ENCODE measurements around the gene ZNF256. TPM values are rescaled to one million over a fixed set of nuclear protein-coding genes. Genes with fewer than 3 reads are reported as not detected.

The ZNF256 gene
- total RNA-seq = 1 to 10 TPM; 2.7 to 6.2 (median 6.0) TPM

DNA sequence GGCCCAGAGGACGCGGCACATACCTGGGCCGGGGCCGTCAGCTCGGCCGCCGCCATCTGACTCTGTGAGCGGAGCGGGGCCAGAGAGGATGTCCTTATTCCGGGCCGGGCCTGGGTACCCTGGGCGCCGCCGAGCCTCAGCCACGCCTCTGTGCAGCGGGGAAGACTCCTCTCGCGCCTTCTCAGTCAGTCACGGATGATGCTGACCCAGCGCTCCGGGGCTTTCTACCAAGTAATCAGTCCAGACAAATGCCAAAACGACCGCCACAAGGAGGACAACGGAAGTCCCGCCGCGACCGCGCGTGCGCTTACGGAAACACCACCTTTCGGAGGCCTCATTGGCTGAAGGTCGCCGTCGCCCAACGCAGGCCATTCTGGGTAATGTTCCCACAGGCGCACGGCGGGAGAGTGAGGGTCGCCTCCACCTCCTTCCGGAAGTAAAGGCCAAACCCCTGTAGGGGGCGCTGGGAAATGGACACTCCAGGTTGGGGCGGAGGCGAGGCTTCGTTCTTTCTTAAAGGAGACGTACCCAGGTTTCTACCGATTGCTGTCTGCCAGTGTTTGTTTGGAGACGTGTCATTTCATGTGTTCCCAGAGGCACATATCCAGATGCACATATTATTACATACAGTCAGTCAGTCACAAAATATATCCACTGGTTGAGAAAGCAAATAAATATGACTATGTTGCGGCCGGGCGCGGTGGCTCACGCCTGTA is at the start of gene ZNF256:
ZNF256 (minus strand) TSS at position 288 of the 716 bp plus-strand sequence; CDS start at position 56, 232 bp downstream.
- Histone ChIP-seq H3K9me3 (peaks cover 0 to 29% (median 11%) of the 10 kb centered on the region in 4 donors), H3K4me3 (peak within 1 kb of the TSS; percentile 47 to 87 (median 77)), H3K36me3 (peaks cover 0 to 19% (median 0%) of the 10 kb centered on the region in 3 donors), H3K27ac (peak within 1 kb of the TSS; percentile 48 to 80 (median 70)), H3K27me3 (no peaks in the 10 kb centered on the region), H3K4me1 (peaks cover 0 to 11% (median 2%) of the 10 kb centered on the region in 4 donors)
- peak; percentile 89 to 96 (median 93) for DNase-seq
- peak in 1 of 2 donors; percentile 20 for TF ChIP-seq POLR2A (IDR thresholded peaks at IDR 0.05)
- TF ChIP-seq, protein P1, sequence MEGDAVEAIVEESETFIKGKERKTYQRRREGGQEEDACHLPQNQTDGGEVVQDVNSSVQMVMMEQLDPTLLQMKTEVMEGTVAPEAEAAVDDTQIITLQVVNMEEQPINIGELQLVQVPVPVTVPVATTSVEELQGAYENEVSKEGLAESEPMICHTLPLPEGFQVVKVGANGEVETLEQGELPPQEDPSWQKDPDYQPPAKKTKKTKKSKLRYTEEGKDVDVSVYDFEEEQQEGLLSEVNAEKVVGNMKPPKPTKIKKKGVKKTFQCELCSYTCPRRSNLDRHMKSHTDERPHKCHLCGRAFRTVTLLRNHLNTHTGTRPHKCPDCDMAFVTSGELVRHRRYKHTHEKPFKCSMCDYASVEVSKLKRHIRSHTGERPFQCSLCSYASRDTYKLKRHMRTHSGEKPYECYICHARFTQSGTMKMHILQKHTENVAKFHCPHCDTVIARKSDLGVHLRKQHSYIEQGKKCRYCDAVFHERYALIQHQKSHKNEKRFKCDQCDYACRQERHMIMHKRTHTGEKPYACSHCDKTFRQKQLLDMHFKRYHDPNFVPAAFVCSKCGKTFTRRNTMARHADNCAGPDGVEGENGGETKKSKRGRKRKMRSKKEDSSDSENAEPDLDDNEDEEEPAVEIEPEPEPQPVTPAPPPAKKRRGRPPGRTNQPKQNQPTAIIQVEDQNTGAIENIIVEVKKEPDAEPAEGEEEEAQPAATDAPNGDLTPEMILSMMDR (IDR thresholded peaks at IDR 0.05) = peak; percentile 48 to 69 (median 58)

DNA sequence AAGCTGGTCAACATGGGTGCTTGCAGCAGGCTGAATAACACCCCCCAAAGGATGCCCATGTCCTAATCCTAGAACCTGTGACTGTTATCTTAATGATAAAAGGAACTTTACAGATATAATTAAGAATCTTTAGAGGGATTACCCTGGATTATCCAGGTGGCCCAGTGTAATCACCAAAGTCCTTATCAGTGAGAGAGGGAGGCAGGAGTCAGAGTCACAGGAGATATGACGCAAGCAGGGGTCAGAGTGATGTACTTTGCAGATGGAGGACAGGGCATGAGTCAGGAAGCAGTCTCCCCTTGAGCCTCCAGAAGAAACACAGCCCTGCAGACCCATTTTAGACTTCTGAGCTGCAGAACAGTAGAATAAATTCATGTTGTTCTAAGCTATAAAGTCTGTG is 45.3 kb upstream of the ZNF256 start:
- no peak for TF ChIP-seq POLR2A (IDR thresholded peaks at IDR 0.05)
- TF ChIP-seq, protein P1 (IDR thresholded peaks at IDR 0.05) = no peak
- Histone ChIP-seq H3K4me3 (no peak overlapping the region), H3K4me1 (no peaks in the 10 kb centered on the region), H3K27ac (no peak overlapping the region), H3K9me3 (peaks cover 0 to 80% (median 25%) of the 10 kb centered on the region in 4 donors), H3K36me3 (peaks cover 0 to 66% (median 9%) of the 10 kb centered on the region in 3 donors), H3K27me3 (no peaks in the 10 kb centered on the region)
- DNase-seq = no peak

DNA sequence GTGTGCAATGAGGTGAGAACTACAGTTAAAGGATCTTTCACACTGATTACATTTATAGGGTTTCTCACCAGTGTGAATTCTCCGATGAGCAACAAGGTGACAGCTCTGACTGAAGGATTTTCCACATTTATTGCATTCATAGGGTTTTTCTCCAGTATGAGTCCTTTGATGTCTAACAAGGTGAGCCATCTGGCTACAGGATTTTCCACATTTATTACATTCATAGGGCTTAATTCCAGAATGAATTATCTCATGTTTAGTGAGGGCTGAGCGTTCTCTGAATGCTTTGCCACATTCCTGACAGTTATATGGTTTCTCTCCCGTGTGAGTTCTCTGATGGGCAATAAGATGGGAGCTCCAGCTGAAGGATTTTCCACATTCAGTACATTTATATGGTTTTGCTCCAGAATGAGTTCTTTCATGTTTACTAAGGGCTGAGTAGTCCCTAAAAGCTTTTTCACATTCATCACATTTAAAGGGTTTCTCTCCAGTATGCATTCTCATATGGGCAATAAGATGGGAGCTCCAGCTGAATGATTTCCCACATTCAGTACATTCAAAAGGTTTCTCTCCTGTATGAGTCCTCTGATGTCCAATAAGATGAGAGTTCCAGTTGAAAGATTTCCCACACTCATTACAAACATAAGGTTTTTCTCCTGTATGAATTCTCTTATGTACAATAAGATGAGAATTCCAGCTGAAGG is 31.2 kb upstream of the ZNF256 start:
- TF ChIP-seq, protein P1 (IDR thresholded peaks at IDR 0.05) = no peak
- TF ChIP-seq POLR2A (IDR thresholded peaks at IDR 0.05) = no peak
- DNase-seq = no peak
- peaks cover 0 to 98% (median 54%) of the 10 kb centered on the region in 4 donors for H3K9me3 ChIP-seq
- H3K4me1 ChIP-seq = no peaks in the 10 kb centered on the region
- H3K27ac ChIP-seq = no peak overlapping the region
- no peaks in the 10 kb centered on the region for H3K27me3 ChIP-seq
- H3K36me3 ChIP-seq = peaks cover 4 to 71% (median 7%) of the 10 kb centered on the region in 3 donors
- no peak overlapping the region for H3K4me3 ChIP-seq

DNA sequence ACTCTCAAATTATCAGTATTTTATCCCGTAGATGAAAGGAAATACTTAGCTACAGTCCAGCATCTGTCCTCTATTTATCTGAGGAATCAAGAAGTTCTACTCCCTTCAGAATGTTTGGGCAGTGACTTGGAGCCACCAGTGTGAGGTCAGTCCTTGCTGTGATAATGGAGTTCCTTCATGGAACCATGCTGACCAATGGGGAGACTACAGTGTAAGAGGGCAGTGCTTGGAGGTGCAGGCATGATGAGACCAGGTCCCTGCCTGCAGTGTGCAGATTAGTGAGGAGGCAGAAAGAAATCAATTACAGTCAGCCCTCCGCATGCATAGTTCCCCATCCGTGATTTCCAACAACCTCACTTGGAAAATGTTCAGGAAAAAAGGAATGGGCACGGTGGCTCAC is 26.9 kb upstream of the ZNF256 start, which contains the start of gene C19orf18:
C19orf18 (minus strand) TSS at position 101 of the 400 bp plus-strand sequence. CDS start 102 bp downstream, outside the sequence.
- TF ChIP-seq POLR2A (IDR thresholded peaks at IDR 0.05) = no peak
- TF ChIP-seq, protein P1 (IDR thresholded peaks at IDR 0.05) = no peak
- H3K36me3 ChIP-seq = peaks cover 0 to 28% (median 0%) of the 10 kb centered on the region in 3 donors
- peaks cover 0 to 88% (median 45%) of the 10 kb centered on the region in 4 donors for H3K9me3 ChIP-seq
- no peaks in the 10 kb centered on the region for H3K4me1 ChIP-seq
- H3K27ac ChIP-seq = no peak within 1 kb of the TSS
- no peak for DNase-seq
- H3K27me3 ChIP-seq = no peaks in the 10 kb centered on the region
- H3K4me3 ChIP-seq = no peak within 1 kb of the TSS

DNA sequence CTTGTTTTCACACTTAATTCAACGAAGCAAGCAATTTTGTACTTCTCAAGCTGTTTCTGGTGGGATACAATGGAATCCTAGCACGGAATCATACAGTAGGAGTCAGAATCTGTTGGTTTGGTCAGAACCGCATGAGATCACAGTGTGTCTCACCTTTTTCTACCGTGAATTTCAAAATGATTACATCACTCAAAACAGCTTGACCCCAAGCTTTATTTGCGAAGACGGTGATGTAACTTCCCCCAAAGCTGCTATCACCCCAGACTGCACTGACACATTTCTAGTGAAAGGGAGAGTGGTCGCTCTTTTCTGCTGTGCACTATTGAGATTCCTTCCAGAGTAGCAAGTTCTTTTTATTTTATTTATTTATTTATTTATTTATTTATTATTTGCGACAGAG is 17.3 kb upstream of the ZNF256 start:
- no peak for TF ChIP-seq POLR2A (IDR thresholded peaks at IDR 0.05)
- TF ChIP-seq, protein P1 (IDR thresholded peaks at IDR 0.05) = no peak
- Histone ChIP-seq H3K4me3 (no peak overlapping the region), H3K4me1 (no peaks in the 10 kb centered on the region), H3K27ac (no peak overlapping the region), H3K36me3 (no peaks in the 10 kb centered on the region), H3K27me3 (no peaks in the 10 kb centered on the region), H3K9me3 (peaks cover 0 to 56% (median 24%) of the 10 kb centered on the region in 4 donors)
- DNase-seq = no peak

All from Peyer's patch (tissue), 4 donors.